ENCODE results near the gene AGBL4.

- TF ChIP-seq POLR2A (IDR thresholded peaks at IDR 0.05): no peak
- TF ChIP-seq, protein P1, sequence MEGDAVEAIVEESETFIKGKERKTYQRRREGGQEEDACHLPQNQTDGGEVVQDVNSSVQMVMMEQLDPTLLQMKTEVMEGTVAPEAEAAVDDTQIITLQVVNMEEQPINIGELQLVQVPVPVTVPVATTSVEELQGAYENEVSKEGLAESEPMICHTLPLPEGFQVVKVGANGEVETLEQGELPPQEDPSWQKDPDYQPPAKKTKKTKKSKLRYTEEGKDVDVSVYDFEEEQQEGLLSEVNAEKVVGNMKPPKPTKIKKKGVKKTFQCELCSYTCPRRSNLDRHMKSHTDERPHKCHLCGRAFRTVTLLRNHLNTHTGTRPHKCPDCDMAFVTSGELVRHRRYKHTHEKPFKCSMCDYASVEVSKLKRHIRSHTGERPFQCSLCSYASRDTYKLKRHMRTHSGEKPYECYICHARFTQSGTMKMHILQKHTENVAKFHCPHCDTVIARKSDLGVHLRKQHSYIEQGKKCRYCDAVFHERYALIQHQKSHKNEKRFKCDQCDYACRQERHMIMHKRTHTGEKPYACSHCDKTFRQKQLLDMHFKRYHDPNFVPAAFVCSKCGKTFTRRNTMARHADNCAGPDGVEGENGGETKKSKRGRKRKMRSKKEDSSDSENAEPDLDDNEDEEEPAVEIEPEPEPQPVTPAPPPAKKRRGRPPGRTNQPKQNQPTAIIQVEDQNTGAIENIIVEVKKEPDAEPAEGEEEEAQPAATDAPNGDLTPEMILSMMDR (IDR thresholded peaks at IDR 0.05): no peak
- TF ChIP-seq POLR2AphosphoS5 (IDR thresholded peaks at IDR 0.05): no peak
These were observed 851.7 kb downstream of the AGBL4 start for GRCh38 chr1:49171941-49172593.

Measured in breast epithelium (tissue), 3 donors.